ENCODE data around the gene PDE4B. TPM values are rescaled to one million over a fixed set of nuclear protein-coding genes. Genes with fewer than 3 reads are reported as not detected.

Gene PDE4B
- total and polyA plus RNA-seq, 10 of the 15 experiments (the other 5 are each of a cell fraction or from before 2014, with no cell fraction given): 3.0 to 13.2 (median 5.7) TPM

DNA sequence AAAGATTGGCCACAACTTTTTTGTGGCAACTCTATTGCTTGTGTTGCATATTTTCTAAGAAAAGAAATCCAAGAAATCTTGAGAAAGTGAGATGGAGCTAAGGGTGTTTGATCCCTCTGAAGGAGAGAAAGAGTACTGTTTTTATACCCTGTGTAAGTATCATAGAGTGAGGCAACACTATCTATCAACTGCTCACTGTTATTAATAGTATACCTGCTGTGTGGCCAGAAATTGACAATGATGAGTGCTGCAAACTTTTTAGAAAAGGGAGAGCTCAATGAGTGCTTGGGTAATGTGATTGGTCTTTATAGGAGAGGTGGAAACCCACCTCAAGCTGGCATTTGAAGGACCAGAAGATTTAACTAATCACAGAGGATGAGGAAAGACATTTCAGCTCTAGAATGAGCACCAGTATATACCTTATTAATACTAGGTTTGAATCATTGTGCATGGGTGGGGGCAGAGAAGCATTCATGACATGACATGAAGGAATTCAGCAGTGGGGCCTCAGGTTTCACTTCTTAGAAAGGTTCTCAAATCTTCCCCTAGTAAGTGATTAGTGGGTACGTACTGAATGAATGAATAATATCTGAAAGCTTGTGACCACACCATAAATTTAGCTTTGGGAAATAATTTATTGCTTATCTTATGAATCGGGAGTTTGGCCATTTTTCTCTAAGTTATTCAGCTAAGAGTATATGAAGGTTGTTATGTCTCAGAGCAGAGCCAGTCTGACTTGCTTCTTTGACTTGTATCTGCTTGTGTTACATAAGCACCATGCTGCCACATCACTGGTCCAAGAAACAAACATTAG, 572.1 kb downstream of the PDE4B start (continued):
- no peak for TF ChIP-seq MYB (IDR thresholded peaks at IDR 0.05; ENCODE audit: borderline replicate concordance, low read depth, low read length)
- TF ChIP-seq YBX1 (IDR thresholded peaks at IDR 0.05): no peak
- no peak for TF ChIP-seq STAT1 (conservative IDR thresholded peaks at IDR 0.05)
- 0 out of 2 replicates have a peak, but pooled peaks have one; percentile 45 for TF ChIP-seq PML (IDR thresholded peaks at IDR 0.05; ENCODE audit: low read length)
- TF ChIP-seq, protein P1, sequence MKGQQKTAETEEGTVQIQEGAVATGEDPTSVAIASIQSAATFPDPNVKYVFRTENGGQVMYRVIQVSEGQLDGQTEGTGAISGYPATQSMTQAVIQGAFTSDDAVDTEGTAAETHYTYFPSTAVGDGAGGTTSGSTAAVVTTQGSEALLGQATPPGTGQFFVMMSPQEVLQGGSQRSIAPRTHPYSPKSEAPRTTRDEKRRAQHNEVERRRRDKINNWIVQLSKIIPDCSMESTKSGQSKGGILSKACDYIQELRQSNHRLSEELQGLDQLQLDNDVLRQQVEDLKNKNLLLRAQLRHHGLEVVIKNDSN (IDR thresholded peaks at IDR 0.05; ENCODE audit: borderline replicate concordance, extremely low read length, insufficient read depth, low read depth, low read length): no peak
- peak; percentile 25; the same call in 1 of the 2 replicates for TF ChIP-seq CREM (IDR thresholded peaks at IDR 0.05; ENCODE audit: low read depth)
- TF ChIP-seq, protein P2, sequence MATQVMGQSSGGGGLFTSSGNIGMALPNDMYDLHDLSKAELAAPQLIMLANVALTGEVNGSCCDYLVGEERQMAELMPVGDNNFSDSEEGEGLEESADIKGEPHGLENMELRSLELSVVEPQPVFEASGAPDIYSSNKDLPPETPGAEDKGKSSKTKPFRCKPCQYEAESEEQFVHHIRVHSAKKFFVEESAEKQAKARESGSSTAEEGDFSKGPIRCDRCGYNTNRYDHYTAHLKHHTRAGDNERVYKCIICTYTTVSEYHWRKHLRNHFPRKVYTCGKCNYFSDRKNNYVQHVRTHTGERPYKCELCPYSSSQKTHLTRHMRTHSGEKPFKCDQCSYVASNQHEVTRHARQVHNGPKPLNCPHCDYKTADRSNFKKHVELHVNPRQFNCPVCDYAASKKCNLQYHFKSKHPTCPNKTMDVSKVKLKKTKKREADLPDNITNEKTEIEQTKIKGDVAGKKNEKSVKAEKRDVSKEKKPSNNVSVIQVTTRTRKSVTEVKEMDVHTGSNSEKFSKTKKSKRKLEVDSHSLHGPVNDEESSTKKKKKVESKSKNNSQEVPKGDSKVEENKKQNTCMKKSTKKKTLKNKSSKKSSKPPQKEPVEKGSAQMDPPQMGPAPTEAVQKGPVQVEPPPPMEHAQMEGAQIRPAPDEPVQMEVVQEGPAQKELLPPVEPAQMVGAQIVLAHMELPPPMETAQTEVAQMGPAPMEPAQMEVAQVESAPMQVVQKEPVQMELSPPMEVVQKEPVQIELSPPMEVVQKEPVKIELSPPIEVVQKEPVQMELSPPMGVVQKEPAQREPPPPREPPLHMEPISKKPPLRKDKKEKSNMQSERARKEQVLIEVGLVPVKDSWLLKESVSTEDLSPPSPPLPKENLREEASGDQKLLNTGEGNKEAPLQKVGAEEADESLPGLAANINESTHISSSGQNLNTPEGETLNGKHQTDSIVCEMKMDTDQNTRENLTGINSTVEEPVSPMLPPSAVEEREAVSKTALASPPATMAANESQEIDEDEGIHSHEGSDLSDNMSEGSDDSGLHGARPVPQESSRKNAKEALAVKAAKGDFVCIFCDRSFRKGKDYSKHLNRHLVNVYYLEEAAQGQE (IDR thresholded peaks at IDR 0.05; ENCODE audit: low read depth, low read length): no peak
- TF ChIP-seq, protein P3, sequence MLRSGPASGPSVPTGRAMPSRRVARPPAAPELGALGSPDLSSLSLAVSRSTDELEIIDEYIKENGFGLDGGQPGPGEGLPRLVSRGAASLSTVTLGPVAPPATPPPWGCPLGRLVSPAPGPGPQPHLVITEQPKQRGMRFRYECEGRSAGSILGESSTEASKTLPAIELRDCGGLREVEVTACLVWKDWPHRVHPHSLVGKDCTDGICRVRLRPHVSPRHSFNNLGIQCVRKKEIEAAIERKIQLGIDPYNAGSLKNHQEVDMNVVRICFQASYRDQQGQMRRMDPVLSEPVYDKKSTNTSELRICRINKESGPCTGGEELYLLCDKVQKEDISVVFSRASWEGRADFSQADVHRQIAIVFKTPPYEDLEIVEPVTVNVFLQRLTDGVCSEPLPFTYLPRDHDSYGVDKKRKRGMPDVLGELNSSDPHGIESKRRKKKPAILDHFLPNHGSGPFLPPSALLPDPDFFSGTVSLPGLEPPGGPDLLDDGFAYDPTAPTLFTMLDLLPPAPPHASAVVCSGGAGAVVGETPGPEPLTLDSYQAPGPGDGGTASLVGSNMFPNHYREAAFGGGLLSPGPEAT (IDR thresholded peaks at IDR 0.05; ENCODE audit: low read depth): no peak
- TF ChIP-seq ETV6 (conservative IDR thresholded peaks at IDR 0.05 in 1 of 2, IDR thresholded peaks at IDR 0.05 in 1 of 2; ENCODE audit: borderline replicate concordance in 1 of 2, low read depth in 1 of 2): peak in 1 of 2 experiments; percentile 22; a peak in 1 of 4 replicates
- no peak for TF ChIP-seq SREBF1 (IDR thresholded peaks at IDR 0.05; ENCODE audit: low read length)
- TF ChIP-seq, protein P4, sequence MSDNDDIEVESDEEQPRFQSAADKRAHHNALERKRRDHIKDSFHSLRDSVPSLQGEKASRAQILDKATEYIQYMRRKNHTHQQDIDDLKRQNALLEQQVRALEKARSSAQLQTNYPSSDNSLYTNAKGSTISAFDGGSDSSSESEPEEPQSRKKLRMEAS (IDR thresholded peaks at IDR 0.05; ENCODE audit: low read depth, low read length): no peak
- peak; percentile 67 for TF ChIP-seq JUNB (IDR thresholded peaks at IDR 0.05)
- TF ChIP-seq CREB1 (IDR thresholded peaks at IDR 0.05; ENCODE audit: low read depth): no peak
- 0 out of 2 replicates have a peak, but pooled peaks have one; percentile 14 for TF ChIP-seq NR2F1 (conservative IDR thresholded peaks at IDR 0.05)
- TF ChIP-seq, protein P5, sequence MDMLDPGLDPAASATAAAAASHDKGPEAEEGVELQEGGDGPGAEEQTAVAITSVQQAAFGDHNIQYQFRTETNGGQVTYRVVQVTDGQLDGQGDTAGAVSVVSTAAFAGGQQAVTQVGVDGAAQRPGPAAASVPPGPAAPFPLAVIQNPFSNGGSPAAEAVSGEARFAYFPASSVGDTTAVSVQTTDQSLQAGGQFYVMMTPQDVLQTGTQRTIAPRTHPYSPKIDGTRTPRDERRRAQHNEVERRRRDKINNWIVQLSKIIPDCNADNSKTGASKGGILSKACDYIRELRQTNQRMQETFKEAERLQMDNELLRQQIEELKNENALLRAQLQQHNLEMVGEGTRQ (IDR thresholded peaks at IDR 0.05; ENCODE audit: borderline replicate concordance, low read depth, low read length): no peak
- no peak for TF ChIP-seq POLR2AphosphoS2 (IDR thresholded peaks at IDR 0.05; ENCODE audit: low read depth, low read length)
- no peak for TF ChIP-seq MXI1 (IDR thresholded peaks at IDR 0.05; ENCODE audit: low read depth, low read length)
- TF ChIP-seq SMAD1 (IDR thresholded peaks at IDR 0.05; ENCODE audit: low read depth, partially characterized antibody): no peak
- no peak for TF ChIP-seq NFYB (IDR thresholded peaks at IDR 0.05; ENCODE audit: insufficient read depth, low read depth, low read length)
- TF ChIP-seq SMC3 (IDR thresholded peaks at IDR 0.05; ENCODE audit: borderline replicate concordance, low read length): no peak

All from GM12878 (cell line).